PC-9 (cell line): ENCODE measurements around the gene CBX5.

Experiments used
- EZH2 ChIP-seq: fragments of 200-600 bp; sonication (generic); IDR thresholded peaks from 2 replicates; pipeline ENCODE4 v1.8.0; 2017; ENCODE audit warnings: antibody characterized with exemption, low read depth
- TF ChIP-seq, protein P1 (sequence below): fragments of 200-600 bp; sonication (generic); conservative IDR thresholded peaks from 2 replicates; pipeline ENCODE4 v1.6.1; 2017; ENCODE audit warnings: mixed run types, antibody characterized with exemption, mild to moderate bottlenecking, moderate library complexity

GRCh38 chr12:54204316-54204715 lies 75.6 kb downstream of the CBX5 start:
- TF ChIP-seq, protein P1, sequence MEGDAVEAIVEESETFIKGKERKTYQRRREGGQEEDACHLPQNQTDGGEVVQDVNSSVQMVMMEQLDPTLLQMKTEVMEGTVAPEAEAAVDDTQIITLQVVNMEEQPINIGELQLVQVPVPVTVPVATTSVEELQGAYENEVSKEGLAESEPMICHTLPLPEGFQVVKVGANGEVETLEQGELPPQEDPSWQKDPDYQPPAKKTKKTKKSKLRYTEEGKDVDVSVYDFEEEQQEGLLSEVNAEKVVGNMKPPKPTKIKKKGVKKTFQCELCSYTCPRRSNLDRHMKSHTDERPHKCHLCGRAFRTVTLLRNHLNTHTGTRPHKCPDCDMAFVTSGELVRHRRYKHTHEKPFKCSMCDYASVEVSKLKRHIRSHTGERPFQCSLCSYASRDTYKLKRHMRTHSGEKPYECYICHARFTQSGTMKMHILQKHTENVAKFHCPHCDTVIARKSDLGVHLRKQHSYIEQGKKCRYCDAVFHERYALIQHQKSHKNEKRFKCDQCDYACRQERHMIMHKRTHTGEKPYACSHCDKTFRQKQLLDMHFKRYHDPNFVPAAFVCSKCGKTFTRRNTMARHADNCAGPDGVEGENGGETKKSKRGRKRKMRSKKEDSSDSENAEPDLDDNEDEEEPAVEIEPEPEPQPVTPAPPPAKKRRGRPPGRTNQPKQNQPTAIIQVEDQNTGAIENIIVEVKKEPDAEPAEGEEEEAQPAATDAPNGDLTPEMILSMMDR, result no peak
- no peak for TF ChIP-seq EZH2
